HepG2 (cell line): ENCODE measurements around the gene MRI1. TPM values are rescaled to one million over a fixed set of nuclear protein-coding genes. Genes with fewer than 3 reads are reported as not detected.
A peak's percentile ranks its signal among the peaks of the same experiment; 100 is the strongest.

Experiments
- ARNTL ChIP-seq: sonication (generic); formaldehyde crosslinking; IDR thresholded peaks from 2 replicates; pipeline ENCODE4 v1.4.0; 2020; ENCODE audit warnings: mild to moderate bottlenecking, missing genetic modification reagents
- CHD2 ChIP-seq: IDR thresholded peaks from 2 replicates; pipeline ENCODE4 v1.6.1; 2011; ENCODE audit warnings: low read depth, low read length, improper control_type of control experiment
- CREB1 ChIP-seq, 2 experiments: fragments of 450-650 bp in 1 of 2; IDR thresholded peaks; 2 replicates each; pipeline ENCODE4 v1.6.1; 2016 to 2017; ENCODE audit warnings: control low read depth in 1 of 2, mild to moderate bottlenecking in 1 of 2, missing compliant biosample characterization in 1 of 2, missing genetic modification characterization in 1 of 2
- CTCF ChIP-seq: sonication (generic); formaldehyde crosslinking; IDR thresholded peaks from 2 replicates; pipeline ENCODE4 v1.5.0; 2020; ENCODE audit warnings: mild to moderate bottlenecking, missing genetic modification reagents, moderate library complexity
- FOXA3 ChIP-seq: IDR thresholded peaks from 2 replicates; pipeline ENCODE4 v1.6.1; 2016; ENCODE audit warnings: missing genetic modification reagents, missing compliant biosample characterization
- FOXP1 ChIP-seq, 2 experiments: fragments of 450-650 bp in 1 of 2; IDR thresholded peaks; 2 replicates each; pipeline ENCODE4 v1.6.1; 2017 to 2018; ENCODE audit warnings: antibody characterized with exemption in 1 of 2
- GTF2F1 ChIP-seq: fragments of 150-350 bp; IDR thresholded peaks from 2 replicates; pipeline ENCODE4 v1.6.1; 2014; ENCODE audit warnings: low read length
- HNF4G ChIP-seq, 2 experiments: sonication (generic) in 1 of 2; formaldehyde crosslinking in 1 of 2; IDR thresholded peaks; 2 replicates each; pipeline versions ENCODE4 v1.4.0 to v1.6.1; 2011 to 2020; ENCODE audit warnings: borderline replicate concordance in 2 of 2, low read depth in 2 of 2, mild to moderate bottlenecking in 2 of 2, low read length in 1 of 2, missing genetic modification reagents in 1 of 2, moderate library complexity in 1 of 2
- HNRNPH1 ChIP-seq: fragments of 200-400 bp; formaldehyde crosslinking; optimal IDR thresholded peaks from 2 replicates; pipeline ENCODE3; 2017; ENCODE audit warnings: mild to moderate bottlenecking, low read depth, low read length
- KAT7 ChIP-seq: IDR thresholded peaks from 2 replicates; pipeline ENCODE4 v1.6.1; 2018; ENCODE audit warnings: borderline replicate concordance, missing compliant biosample characterization
- KLF12 ChIP-seq: sonication (generic); formaldehyde crosslinking; IDR thresholded peaks from 2 replicates; pipeline ENCODE4 v1.4.0; 2020; ENCODE audit warnings: missing genetic modification reagents, borderline replicate concordance
- MEIS1 ChIP-seq: sonication (generic); formaldehyde crosslinking; IDR thresholded peaks from 2 replicates; pipeline ENCODE4 v1.9.0; 2021; ENCODE audit warnings: mild to moderate bottlenecking, missing genetic modification reagents, moderate library complexity, borderline replicate concordance
- PHF21A ChIP-seq: sonication (generic); formaldehyde crosslinking; IDR thresholded peaks from 2 replicates; pipeline ENCODE4 v1.5.0; 2020; ENCODE audit warnings: mild to moderate bottlenecking, missing genetic modification reagents
- REPIN1 ChIP-seq: sonication (generic); formaldehyde crosslinking; IDR thresholded peaks from 2 replicates; pipeline ENCODE4 v1.8.0; 2022; ENCODE audit warnings: missing genetic modification reagents, low read depth, mild to moderate bottlenecking, borderline replicate concordance
- RORA ChIP-seq: sonication (generic); formaldehyde crosslinking; IDR thresholded peaks from 2 replicates; pipeline ENCODE4 v1.5.0; 2020; ENCODE audit warnings: mild to moderate bottlenecking, missing genetic modification reagents, moderate library complexity
- ZNF263 ChIP-seq: sonication (generic); formaldehyde crosslinking; IDR thresholded peaks from 2 replicates; pipeline ENCODE4 v1.4.0; 2020; ENCODE audit warnings: missing genetic modification reagents
- polyA plus RNA-seq, 8 experiments: library from polyadenylated mRNA; depleted of rRNA in 3 of 8; stranded (reverse) in 7 of 8; unstranded in 1 of 8; fragments of >200 nt; fragmentation: Illumina TruSeq in 4 of 8; extraction: Trizol in 4 of 8; gene quantifications; 2 replicates each; pipeline versions ENCODE4 v1.2.1 to v1.2.3, GENCODE V29; 2011 to 2016; ENCODE audit warnings: low read depth in 4 of 8, missing spikeins in 1 of 8, mixed read lengths in 1 of 8; ENCODE audit not compliant: insufficient read depth in 1 of 8
- total RNA-seq, 5 experiments: library from RNA; depleted of rRNA; stranded (reverse); fragments of >200 nt; fragmentation: Illumina TruSeq; extraction: Trizol; gene quantifications; 2 replicates each; pipeline ENCODE4 v1.2.3, GENCODE V29; 2016; ENCODE audit warnings: low read depth in 1 of 5
- TF ChIP-seq, protein P1 (sequence below): sonication (generic); formaldehyde crosslinking; IDR thresholded peaks from 2 replicates; pipeline ENCODE4 v1.8.0; 2022; ENCODE audit warnings: missing genetic modification reagents, mild to moderate bottlenecking, borderline replicate concordance
- TF ChIP-seq, protein P2 (sequence below): sonication (generic); formaldehyde crosslinking; IDR thresholded peaks from 2 replicates; pipeline ENCODE4 v1.5.0; 2020; ENCODE audit warnings: mild to moderate bottlenecking, missing genetic modification reagents, borderline replicate concordance
- TF ChIP-seq, protein P3 (sequence below): sonication (generic); formaldehyde crosslinking; IDR thresholded peaks from 2 replicates; pipeline ENCODE4 v1.9.0; 2022; ENCODE audit warnings: missing genetic modification reagents, mild to moderate bottlenecking, borderline replicate concordance

The MRI1 gene
- total and polyA plus RNA-seq, 2 of the 13 experiments (the other 11 are each of a cell fraction or from before 2014, with no cell fraction given), result 20.1 to 20.6 TPM

GRCh38 chr19:13794757-13795589 lies 30.7 kb downstream of the MRI1 start, which contains the start of gene ZSWIM4 (continued):
- TF ChIP-seq REPIN1 (CRISPR knock-in tag), result no peak
- no peak for TF ChIP-seq KLF12 (CRISPR knock-in tag)
- no peak for TF ChIP-seq RORA (CRISPR knock-in tag)
- TF ChIP-seq FOXP1 (IDR thresholded peaks at IDR 0.05), result no peak
- peak; percentile 44 for TF ChIP-seq FOXP1 (CRISPR knock-in tag; IDR thresholded peaks at IDR 0.05)
- peak; percentile 50; the same call in 1 of the 2 replicates for TF ChIP-seq PHF21A
- TF ChIP-seq, protein P1, sequence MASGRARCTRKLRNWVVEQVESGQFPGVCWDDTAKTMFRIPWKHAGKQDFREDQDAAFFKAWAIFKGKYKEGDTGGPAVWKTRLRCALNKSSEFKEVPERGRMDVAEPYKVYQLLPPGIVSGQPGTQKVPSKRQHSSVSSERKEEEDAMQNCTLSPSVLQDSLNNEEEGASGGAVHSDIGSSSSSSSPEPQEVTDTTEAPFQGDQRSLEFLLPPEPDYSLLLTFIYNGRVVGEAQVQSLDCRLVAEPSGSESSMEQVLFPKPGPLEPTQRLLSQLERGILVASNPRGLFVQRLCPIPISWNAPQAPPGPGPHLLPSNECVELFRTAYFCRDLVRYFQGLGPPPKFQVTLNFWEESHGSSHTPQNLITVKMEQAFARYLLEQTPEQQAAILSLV (CRISPR knock-in tag), result no peak
- TF ChIP-seq, protein P2, sequence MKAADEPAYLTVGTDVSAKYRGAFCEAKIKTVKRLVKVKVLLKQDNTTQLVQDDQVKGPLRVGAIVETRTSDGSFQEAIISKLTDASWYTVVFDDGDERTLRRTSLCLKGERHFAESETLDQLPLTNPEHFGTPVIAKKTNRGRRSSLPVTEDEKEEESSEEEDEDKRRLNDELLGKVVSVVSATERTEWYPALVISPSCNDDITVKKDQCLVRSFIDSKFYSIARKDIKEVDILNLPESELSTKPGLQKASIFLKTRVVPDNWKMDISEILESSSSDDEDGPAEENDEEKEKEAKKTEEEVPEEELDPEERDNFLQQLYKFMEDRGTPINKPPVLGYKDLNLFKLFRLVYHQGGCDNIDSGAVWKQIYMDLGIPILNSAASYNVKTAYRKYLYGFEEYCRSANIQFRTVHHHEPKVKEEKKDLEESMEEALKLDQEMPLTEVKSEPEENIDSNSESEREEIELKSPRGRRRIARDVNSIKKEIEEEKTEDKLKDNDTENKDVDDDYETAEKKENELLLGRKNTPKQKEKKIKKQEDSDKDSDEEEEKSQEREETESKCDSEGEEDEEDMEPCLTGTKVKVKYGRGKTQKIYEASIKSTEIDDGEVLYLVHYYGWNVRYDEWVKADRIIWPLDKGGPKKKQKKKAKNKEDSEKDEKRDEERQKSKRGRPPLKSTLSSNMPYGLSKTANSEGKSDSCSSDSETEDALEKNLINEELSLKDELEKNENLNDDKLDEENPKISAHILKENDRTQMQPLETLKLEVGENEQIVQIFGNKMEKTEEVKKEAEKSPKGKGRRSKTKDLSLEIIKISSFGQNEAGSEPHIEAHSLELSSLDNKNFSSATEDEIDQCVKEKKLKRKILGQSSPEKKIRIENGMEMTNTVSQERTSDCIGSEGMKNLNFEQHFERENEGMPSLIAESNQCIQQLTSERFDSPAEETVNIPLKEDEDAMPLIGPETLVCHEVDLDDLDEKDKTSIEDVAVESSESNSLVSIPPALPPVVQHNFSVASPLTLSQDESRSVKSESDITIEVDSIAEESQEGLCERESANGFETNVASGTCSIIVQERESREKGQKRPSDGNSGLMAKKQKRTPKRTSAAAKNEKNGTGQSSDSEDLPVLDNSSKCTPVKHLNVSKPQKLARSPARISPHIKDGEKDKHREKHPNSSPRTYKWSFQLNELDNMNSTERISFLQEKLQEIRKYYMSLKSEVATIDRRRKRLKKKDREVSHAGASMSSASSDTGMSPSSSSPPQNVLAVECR, result peak; percentile 77; the same call in 1 of the 2 replicates
- no peak for TF ChIP-seq HNRNPH1
- TF ChIP-seq CTCF, result no peak
- peak; percentile 67; the same call in 1 of the 2 replicates for TF ChIP-seq CHD2
- peak; percentile 77 for TF ChIP-seq CREB1 (IDR thresholded peaks at IDR 0.05)
- TF ChIP-seq CREB1 (CRISPR knock-in tag; IDR thresholded peaks at IDR 0.05), result peak; percentile 74
- TF ChIP-seq, protein P3, sequence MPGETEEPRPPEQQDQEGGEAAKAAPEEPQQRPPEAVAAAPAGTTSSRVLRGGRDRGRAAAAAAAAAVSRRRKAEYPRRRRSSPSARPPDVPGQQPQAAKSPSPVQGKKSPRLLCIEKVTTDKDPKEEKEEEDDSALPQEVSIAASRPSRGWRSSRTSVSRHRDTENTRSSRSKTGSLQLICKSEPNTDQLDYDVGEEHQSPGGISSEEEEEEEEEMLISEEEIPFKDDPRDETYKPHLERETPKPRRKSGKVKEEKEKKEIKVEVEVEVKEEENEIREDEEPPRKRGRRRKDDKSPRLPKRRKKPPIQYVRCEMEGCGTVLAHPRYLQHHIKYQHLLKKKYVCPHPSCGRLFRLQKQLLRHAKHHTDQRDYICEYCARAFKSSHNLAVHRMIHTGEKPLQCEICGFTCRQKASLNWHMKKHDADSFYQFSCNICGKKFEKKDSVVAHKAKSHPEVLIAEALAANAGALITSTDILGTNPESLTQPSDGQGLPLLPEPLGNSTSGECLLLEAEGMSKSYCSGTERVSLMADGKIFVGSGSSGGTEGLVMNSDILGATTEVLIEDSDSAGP (CRISPR knock-in tag), result peak; percentile 99
- TF ChIP-seq HNF4G (IDR thresholded peaks at IDR 0.05; ENCODE audit: borderline replicate concordance, low read depth, low read length), result no peak
- no peak for TF ChIP-seq HNF4G (CRISPR knock-in tag; IDR thresholded peaks at IDR 0.05; ENCODE audit: borderline replicate concordance, low read depth)
- no peak; the same call in 1 of the 2 replicates for TF ChIP-seq ARNTL (CRISPR knock-in tag)
- TF ChIP-seq FOXA3 (CRISPR knock-in tag), result peak; percentile 81
- no peak for TF ChIP-seq GTF2F1
- peak; percentile 92; the same call in 1 of the 2 replicates for TF ChIP-seq MEIS1 (CRISPR knock-in tag)
- TF ChIP-seq ZNF263, result 0 out of 2 replicates have a peak, but pooled peaks have one; percentile 39
- peak; percentile 41; the same call in 1 of the 2 replicates for TF ChIP-seq KAT7 (CRISPR knock-in tag)
